ENCODE results near the gene SRCAP.

SRCAP gene

GRCh38 chr16:30736995-30737793 is 38.2 kb downstream of the SRCAP start:
- no peak for DNase-seq (ENCODE audit: low read depth)

GRCh38 chr16:30737794-30738648 is 39.0 kb downstream of the SRCAP start:
- no peak for DNase-seq (ENCODE audit: low read depth)

- no peak for DNase-seq (ENCODE audit: low read depth)
Measured at GRCh38 chr16:30738984-30739951, 40.3 kb downstream of the SRCAP start.

GRCh38 chr16:30740364-30741251 is 41.6 kb downstream of the SRCAP start:
- DNase-seq (ENCODE audit: low read depth): no peak

GRCh38 chr16:30741461-30741914 is 42.5 kb downstream of the SRCAP start:
- DNase-seq (ENCODE audit: low read depth): no peak

- DNase-seq (ENCODE audit: low read depth): no peak
Measured at GRCh38 chr16:30743716-30744115, 44.7 kb downstream of the SRCAP start.

GRCh38 chr16:30744183-30744582 is 45.2 kb downstream of the SRCAP start:
- DNase-seq (ENCODE audit: low read depth): no peak

- no peak for DNase-seq (ENCODE audit: low read depth)
Measured at GRCh38 chr16:30745082-30745481, 46.1 kb downstream of the SRCAP start.

- DNase-seq (ENCODE audit: low read depth): no peak
Measured at GRCh38 chr16:30746638-30747175, 47.7 kb downstream of the SRCAP start.

- DNase-seq (ENCODE audit: low read depth): no peak
Measured at GRCh38 chr16:30747331-30747730, 48.4 kb downstream of the SRCAP start.

- peak; percentile 99 for DNase-seq (ENCODE audit: low read depth)
Measured at GRCh38 chr16:30747799-30748633, 49.0 kb downstream of the SRCAP start, which contains the start of gene PHKG2. Gene PHKG2, plus strand, starts transcription at chr16:30748425. Its CDS starts 396 bp downstream, at chr16:30748821.

GRCh38 chr16:30748634-30749445 is 49.9 kb downstream of the SRCAP start:
- DNase-seq (ENCODE audit: low read depth): peak; percentile 40

GRCh38 chr16:30750201-30750600 is 51.2 kb downstream of the SRCAP start:
- DNase-seq (ENCODE audit: low read depth): no peak

- no peak for DNase-seq (ENCODE audit: low read depth)
Measured at GRCh38 chr16:30750876-30751465, 52.0 kb downstream of the SRCAP start.

- DNase-seq (ENCODE audit: low read depth): no peak
Measured at GRCh38 chr16:30753596-30753995, 54.6 kb downstream of the SRCAP start.

- DNase-seq (ENCODE audit: low read depth): no peak
Measured at GRCh38 chr16:30755955-30756780, 57.2 kb downstream of the SRCAP start.

GRCh38 chr16:30756781-30757100 is 57.8 kb downstream of the SRCAP start:
- no peak for DNase-seq (ENCODE audit: low read depth)

All from CMK (cell line).